OCI-LY1 (cell line): ENCODE data around the gene KCTD13.

Experiments
- H2AFZ ChIP-seq: fragments of 200-600 bp; sonication (generic), shearing (Covaris generic); 2 replicates; pipeline ENCODE4 v1.6.0; 2014; ENCODE audit warnings: antibody characterized with exemption, mild to moderate bottlenecking, low read length
- H3F3A ChIP-seq: fragments of 200-600 bp; sonication (generic), shearing (Covaris generic); 2 replicates; pipeline ENCODE4 v1.6.0; 2014; ENCODE audit warnings: mild to moderate bottlenecking, antibody characterized with exemption, low read length, moderate library complexity; ENCODE audit not compliant: insufficient read depth
- H3K27ac ChIP-seq: fragments of 200-600 bp; sonication (generic); 2 replicates; pipeline ENCODE4 v1.5.1; 2014; ENCODE audit warnings: low read length, mixed run types, mild to moderate bottlenecking, low read depth; ENCODE audit not compliant: poor library complexity, severe bottlenecking
- H3K27me3 ChIP-seq: fragments of 200-600 bp; sonication (generic); 2 replicates; pipeline ENCODE4 v1.6.0; 2014; ENCODE audit warnings: antibody characterized with exemption, mild to moderate bottlenecking, low read length, moderate library complexity; ENCODE audit not compliant: insufficient read depth
- H3K36me3 ChIP-seq: fragments of 200-600 bp; sonication (generic); 2 replicates; pipeline ENCODE4 v1.6.1; 2014; ENCODE audit warnings: mild to moderate bottlenecking, antibody characterized with exemption, low read length, moderate library complexity, mixed read lengths; ENCODE audit not compliant: insufficient read depth
- H3K4me1 ChIP-seq: fragments of 200-600 bp; sonication (generic); 2 replicates; pipeline ENCODE4 v1.5.1; 2014; ENCODE audit warnings: mild to moderate bottlenecking, low read length, moderate library complexity; ENCODE audit not compliant: insufficient read depth, severe bottlenecking
- H3K4me2 ChIP-seq: fragments of 200-600 bp; sonication (generic), shearing (Covaris generic); 2 replicates; pipeline ENCODE4 v1.6.1; 2014; ENCODE audit warnings: low read length
- H3K4me3 ChIP-seq: fragments of 200-600 bp; sonication (generic); 2 replicates; pipeline ENCODE4 v1.5.1; 2014; ENCODE audit warnings: low read length, low read depth, mild to moderate bottlenecking, mixed read lengths; ENCODE audit not compliant: poor library complexity, severe bottlenecking
- H3K79me2 ChIP-seq: fragments of 200-600 bp; shearing (Covaris generic); 2 replicates; pipeline ENCODE4 v1.6.1; 2016; ENCODE audit warnings: mixed run types, low read length, mixed read lengths; ENCODE audit not compliant: insufficient read depth
- H3K9ac ChIP-seq: fragments of 200-600 bp; sonication (generic), shearing (Covaris generic); 2 replicates; pipeline ENCODE4 v1.6.1; 2014; ENCODE audit warnings: mild to moderate bottlenecking, low read length, mixed read lengths
- H3K9me2 ChIP-seq: fragments of 200-600 bp; sonication (generic), shearing (Covaris generic); 2 replicates; pipeline ENCODE4 v1.6.1; 2014; ENCODE audit warnings: low read depth, mild to moderate bottlenecking, low read length, mixed read lengths
- H3K9me3 ChIP-seq: fragments of 200-600 bp; shearing (Covaris generic); 2 replicates; pipeline ENCODE4 v1.6.1; 2014; ENCODE audit warnings: low read length, mixed read lengths
- H4K20me1 ChIP-seq: fragments of 200-600 bp; sonication (generic), shearing (Covaris generic); 2 replicates; pipeline ENCODE4 v1.6.0; 2016; ENCODE audit warnings: mild to moderate bottlenecking, low read length; ENCODE audit not compliant: insufficient read depth
- CTCF ChIP-seq: fragments of 200-600 bp; sonication (generic), shearing (Covaris generic); IDR thresholded peaks from 2 replicates; pipeline ENCODE4 v1.5.1; 2017; ENCODE audit warnings: mild to moderate bottlenecking, antibody characterized with exemption, low read length, moderate library complexity, mixed read lengths
- EZH2 ChIP-seq: fragments of 200-600 bp; sonication (generic), shearing (Covaris generic); IDR thresholded peaks from 2 replicates; pipeline ENCODE4 v1.8.0; 2017; ENCODE audit warnings: borderline replicate concordance, mixed run types, mild to moderate bottlenecking, antibody characterized with exemption, low read length, moderate library complexity, mixed read lengths

Gene KCTD13

GRCh38 chr16:29925781-29926710, at the start of gene KCTD13:
Gene KCTD13, minus strand, starts transcription at chr16:29926226. Its CDS starts 193 bp downstream, at chr16:29926033.
- H2AFZ ChIP-seq: 0 out of 2 replicates have a peak within 1 kb of the TSS, but pooled peaks have one; percentile 19
- peak within 1 kb of the TSS; percentile 92 for H3K4me2 ChIP-seq
- peak within 1 kb of the TSS; percentile 17 for H3K27ac ChIP-seq

GRCh38 chr16:29975134-29975538, 49.1 kb upstream of the KCTD13 start:
- Histone ChIP-seq H3K79me2 (peaks cover 11% of the 10 kb centered on the region), H3K9me2 (no peaks in the 10 kb centered on the region), H3K4me1 (peaks cover 25% of the 10 kb centered on the region), H4K20me1 (no peaks in the 10 kb centered on the region), H3F3A (no peaks in the 10 kb centered on the region; the same call in 1 of the 2 replicates), H3K9me3 (no peaks in the 10 kb centered on the region), H3K27me3 (no peaks in the 10 kb centered on the region), H3K36me3 (peaks cover 34% of the 10 kb centered on the region), H3K9ac (peak overlapping the region; percentile 95), H2AFZ (no peak overlapping the region), H3K4me2 (peak overlapping the region; percentile 93), H3K4me3 (peak overlapping the region; percentile 85), H3K27ac (peak overlapping the region; percentile 46)
- TF ChIP-seq EZH2 (no peak), CTCF (no peak)

More at GRCh38 chr16:29925781-29926710, at the start of gene KCTD13:
- H3F3A ChIP-seq: no peaks in the 10 kb centered on the region
- TF ChIP-seq EZH2 (no peak), CTCF (no peak)
- peak within 1 kb of the TSS; percentile 68 for H3K4me3 ChIP-seq
- no peaks in the 10 kb centered on the region for H4K20me1 ChIP-seq
- no peaks in the 10 kb centered on the region for H3K27me3 ChIP-seq
- peak within 1 kb of the TSS; percentile 84 for H3K9ac ChIP-seq
- H3K79me2 ChIP-seq: no peaks in the 10 kb centered on the region
- H3K36me3 ChIP-seq: peaks cover 10% of the 10 kb centered on the region; the same call in 1 of the 2 replicates
- no peaks in the 10 kb centered on the region for H3K9me3 ChIP-seq
- H3K4me1 ChIP-seq: peaks cover 22% of the 10 kb centered on the region
- no peaks in the 10 kb centered on the region for H3K9me2 ChIP-seq

- Histone ChIP-seq H3F3A (no peaks in the 10 kb centered on the region; the same call in 1 of the 2 replicates), H4K20me1 (no peaks in the 10 kb centered on the region), H2AFZ (no peak overlapping the region), H3K9me3 (no peaks in the 10 kb centered on the region), H3K36me3 (peaks cover 27% of the 10 kb centered on the region), H3K79me2 (peaks cover 11% of the 10 kb centered on the region), H3K27ac (peak overlapping the region; percentile 46), H3K9me2 (no peaks in the 10 kb centered on the region), H3K4me2 (peak overlapping the region; percentile 93), H3K9ac (peak overlapping the region; percentile 95), H3K27me3 (no peaks in the 10 kb centered on the region), H3K4me1 (peaks cover 25% of the 10 kb centered on the region), H3K4me3 (peak overlapping the region; percentile 85)
- TF ChIP-seq EZH2 (no peak), CTCF (no peak)
Observed at GRCh38 chr16:29974291-29975133, 48.5 kb upstream of the KCTD13 start.
